Hepatocyte (in vitro differentiated cells): ENCODE measurements around the gene TRIP12.

Experiments used
- CTCF ChIP-seq: fragments of 200-600 bp; sonication (generic); IDR thresholded peaks from 2 replicates; pipeline ENCODE4 v1.5.1; 2016; ENCODE audit warnings: antibody characterized with exemption, mild to moderate bottlenecking; ENCODE audit not compliant: poor library complexity
- EZH2 ChIP-seq: fragments of 200-600 bp; sonication (generic); IDR thresholded peaks from 2 replicates; pipeline ENCODE4 v1.6.1; 2016; ENCODE audit warnings: antibody characterized with exemption, mild to moderate bottlenecking, borderline replicate concordance
- EZH2phosphoT487 ChIP-seq: fragments of 200-600 bp; sonication (generic); IDR thresholded peaks from one replicate; pipeline ENCODE4 v1.6.1; 2018; ENCODE audit warnings: antibody characterized with exemption, mild to moderate bottlenecking, low read depth, moderate library complexity; ENCODE audit not compliant: unreplicated experiment, severe bottlenecking

DNA sequence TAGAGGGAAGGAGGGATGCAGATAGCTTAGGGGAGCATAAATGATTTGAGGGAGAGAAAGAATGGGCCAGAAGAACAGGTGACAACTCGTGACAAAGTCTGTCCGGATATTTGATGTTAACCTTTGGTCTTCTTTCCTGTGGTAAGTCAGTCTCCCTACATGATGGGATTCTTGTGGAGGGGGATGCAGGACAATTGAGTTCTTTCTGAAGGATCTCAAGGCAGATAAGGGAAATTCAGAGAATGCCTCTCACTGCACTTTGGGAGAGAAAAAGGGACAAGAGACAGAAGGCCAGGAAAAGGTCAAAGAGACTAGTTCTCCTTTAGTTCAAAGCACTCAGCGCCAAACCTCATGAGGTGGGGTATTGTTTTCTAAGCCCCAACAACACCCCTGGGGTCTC, 34.7 kb upstream of the TRIP12 start:
- TF ChIP-seq CTCF (no peak), EZH2phosphoT487 (no peak), EZH2 (no peak)
